Stimulated activated CD8-positive, alpha-beta memory T cell treated with anti-CD3 and anti-CD28 coated beads, Interleukin-4, amount 100 ng/mL, for 24 hours (primary cell): Measurements from ENCODE around the gene WDR86.

Experiments
- DNase-seq: peaks from one replicate; pipeline ENCODE4 v3.0.0-alpha.2; 2020; ENCODE audit warnings: low read depth

Gene WDR86

DNA sequence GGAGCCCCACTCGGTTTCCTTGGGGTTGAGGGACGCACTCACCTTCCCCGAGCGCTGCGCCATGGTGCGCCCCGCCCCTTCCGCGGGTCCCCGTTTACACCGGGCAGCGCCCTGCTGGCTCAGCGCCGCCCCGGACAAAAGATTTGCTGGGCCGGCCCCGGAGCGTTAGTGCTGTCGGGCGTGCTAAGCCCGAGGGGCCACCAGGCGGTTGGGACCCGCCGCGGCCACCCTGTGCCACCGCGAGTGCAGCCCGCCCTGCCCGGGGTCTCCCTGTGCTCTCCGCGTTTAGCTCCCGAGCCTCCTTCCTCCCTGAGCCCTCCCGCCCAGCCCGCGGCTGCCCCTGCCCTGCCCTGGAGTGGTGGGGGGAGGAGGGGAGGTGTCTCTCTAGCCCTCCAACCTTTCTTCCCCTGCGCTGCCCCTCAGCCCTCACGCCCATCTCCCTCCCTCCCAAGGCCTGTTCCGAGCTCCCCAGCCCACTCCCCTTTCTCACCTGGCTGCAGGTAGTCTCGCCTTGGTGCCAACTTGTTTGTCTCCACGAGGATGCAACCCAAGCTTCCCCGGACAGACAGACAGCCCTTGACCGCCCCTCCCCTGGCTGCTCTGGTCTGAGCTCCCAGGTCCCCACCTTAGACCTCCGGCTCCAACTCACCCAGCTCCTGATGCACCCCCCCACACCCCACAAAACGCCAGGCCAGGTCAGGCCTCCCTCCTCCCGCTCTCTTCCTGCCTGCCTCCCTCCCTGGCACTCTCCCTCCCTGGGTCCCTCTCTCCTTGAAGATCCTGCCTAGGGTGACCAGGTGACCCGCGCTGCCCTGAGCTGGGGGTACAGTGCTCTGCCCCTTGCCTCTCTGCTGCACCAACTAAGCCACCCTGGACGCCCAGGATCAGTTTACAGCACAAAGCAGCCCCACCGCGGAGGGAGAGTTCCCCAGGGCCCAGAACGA is 30.3 kb upstream of the WDR86 start, which contains the start of gene CRYGN:
TSS of gene CRYGN (minus strand) at position 287 of the 944 bp plus-strand sequence. CDS start at position 63, 224 bp downstream.
- no peak for DNase-seq

DNA sequence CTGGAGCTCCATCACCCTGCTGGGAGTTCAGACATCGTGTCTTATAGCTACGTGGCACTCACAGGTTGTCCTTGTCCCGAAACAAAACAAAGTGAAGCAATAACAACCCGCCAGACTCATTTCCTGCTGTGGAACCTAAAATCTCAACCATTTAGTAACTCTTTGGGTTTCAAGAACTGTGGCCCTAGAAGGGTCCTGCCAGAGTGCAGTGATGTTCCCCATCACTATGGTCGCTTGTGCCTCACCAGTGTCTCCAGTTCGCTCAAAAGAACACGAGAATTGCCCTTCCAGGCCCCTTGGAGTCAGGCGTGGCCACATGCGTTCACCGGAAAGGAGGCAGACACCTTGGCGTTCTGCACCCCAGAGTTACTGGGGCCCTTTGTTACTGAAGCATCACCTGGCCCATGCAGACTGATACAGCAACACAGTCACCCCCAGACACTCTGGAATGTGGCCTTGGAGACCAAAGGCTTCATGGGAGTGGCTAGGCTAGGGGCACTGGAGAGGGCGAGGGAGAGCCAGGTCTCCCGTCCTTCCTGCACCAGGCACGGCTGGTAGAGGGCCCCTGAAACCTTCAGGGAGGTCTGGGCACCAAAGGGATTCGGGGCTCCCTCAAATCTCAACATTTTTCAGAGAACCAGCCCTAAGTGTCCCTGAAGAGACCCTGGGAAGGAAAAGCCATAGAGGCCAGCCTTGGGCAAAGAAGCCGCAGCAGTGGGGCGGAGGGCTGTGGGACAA is 29.2 kb upstream of the WDR86 start:
- DNase-seq = no peak

DNA sequence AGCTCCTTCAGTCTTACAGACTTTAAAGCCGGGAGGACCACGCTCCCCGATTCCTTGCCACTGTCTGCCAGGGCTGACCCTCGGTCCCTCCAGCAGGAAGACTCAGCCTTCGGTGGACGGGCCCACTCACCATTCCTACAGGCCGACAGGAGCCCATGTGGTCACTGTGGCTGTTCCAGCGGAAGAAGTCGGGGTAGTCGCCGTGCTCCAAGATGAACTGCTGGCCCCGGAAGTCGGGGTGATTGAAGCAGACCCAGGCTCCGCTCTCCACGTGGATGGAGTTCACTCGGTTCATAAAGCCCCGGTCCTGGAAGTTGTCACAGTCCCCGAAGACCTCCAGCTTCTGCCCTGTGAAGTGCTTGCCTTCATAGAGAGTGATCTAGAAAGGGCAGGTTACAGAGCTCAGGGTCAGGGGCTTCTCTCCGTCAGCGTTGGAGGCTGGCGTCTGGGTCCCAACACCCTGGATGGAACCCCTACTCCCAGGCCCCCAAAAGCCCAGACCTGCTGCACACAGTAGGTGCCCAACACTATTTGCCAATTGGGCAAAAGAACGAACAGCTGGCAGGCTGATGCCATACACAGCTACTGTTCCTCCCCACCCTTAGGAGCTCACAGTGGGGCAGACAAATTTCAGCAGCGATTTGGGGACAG is 28.2 kb upstream of the WDR86 start:
- no peak for DNase-seq

DNA sequence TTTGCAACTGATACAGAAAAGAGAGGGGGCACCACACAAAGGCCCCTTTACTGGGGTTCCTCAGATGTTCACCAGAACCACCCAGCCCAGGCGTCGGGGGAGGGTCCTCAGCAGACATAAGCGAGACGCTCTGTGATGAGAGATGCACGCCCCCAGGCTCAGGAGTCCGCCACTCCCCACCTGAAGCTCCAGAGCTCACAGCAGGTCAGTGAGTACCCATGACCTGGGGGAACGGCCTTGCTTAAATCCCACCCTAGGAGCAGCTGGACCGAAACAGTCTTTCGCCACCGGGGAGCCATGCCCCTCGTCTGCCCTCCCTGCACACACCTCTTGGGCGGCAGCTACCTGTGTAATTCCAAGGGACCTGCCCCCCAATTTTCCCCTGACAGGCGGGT is 27.3 kb upstream of the WDR86 start:
- DNase-seq = no peak

DNA sequence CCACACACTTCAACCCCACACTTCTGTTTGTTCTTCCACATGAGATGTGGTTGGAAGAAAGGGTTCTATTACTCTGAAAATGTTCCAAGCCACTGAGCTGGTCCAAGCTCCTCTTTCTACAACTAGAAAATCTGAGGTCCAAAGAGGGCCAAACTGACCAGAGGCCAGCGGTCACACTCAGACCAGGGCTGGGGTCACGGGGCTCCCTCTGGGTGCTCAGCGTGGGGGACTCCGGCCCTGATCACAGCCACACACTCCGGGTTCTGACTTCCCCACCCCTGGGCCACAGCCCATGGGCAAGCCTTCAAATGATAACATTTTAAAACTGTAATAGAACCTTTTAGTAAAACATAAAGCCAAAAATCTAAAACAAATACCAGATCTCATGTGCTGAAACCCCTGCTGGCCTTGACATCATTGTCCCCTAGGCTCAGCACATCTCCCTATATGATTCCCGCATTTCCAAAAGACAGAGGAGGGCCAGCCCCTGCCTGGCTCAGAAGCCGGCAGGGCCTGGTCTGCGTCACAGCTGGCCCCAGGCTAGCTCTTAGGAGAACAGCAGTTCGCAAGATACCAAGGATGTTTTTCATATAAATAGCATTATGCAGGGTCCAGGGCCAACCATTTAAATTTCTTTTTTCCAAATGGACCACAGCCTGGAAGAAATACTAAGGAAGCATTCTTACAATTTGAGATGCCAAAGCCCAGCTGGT is 26.8 kb upstream of the WDR86 start:
- DNase-seq = no peak

DNA sequence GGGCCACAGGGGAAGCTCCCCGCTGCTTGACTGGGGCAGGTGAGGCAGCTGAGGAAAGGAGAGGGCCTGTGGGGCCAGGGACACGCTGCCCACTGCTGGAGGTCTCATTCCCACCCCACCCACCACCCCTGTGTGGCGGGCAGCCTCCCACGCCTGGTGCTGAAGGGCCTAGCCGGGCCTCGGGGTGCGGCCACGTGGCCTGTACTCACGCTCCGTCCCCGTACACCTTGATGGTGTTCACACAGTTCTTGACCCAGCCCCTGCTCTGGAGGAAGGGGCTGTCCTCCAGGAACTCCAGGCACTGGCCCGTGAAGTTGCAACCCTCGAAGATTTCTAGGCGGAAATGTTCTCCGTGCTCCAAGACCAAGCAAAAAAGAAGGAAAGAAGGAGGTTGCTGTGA is 26.1 kb upstream of the WDR86 start:
- no peak for DNase-seq

DNA sequence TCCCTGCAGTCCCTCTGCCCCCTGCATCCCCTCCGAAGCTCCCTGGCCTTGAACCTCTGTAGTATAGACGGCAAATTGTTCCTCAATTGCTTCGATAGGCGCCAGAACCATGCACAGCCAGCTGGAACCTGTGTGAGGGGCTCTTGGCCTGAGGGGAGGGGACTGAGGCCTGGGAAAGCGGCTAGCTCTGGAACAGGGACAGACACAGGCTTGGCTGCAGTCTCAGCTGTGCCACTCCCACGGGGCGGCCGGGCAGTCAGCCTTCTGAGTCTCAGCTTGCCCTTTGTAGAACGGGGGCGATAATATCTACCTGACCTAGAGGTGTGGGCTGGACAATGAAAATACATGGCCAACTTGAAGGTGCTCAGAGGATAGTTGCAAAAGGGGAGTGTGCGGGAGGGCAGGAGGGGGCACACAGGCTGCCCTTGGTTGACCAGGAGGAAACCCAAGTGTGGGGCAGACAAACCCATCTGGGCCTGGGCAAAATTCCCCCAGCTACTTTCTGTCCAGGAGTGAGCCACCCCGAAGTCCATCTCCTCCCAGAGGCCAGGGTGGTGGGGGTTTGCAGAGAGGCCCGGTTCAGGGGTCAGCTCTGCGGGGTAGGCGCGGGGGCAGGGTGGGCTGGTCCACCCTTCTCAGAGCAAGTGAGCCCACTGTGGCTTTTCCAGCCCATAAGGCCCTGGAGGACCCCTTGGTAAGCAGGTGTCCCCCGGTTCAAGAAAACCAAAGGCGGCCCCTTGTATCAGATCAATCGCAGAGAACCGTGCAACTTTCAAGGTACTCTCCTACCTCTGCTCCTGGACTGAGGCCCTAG is 25.5 kb upstream of the WDR86 start:
- no peak for DNase-seq

DNA sequence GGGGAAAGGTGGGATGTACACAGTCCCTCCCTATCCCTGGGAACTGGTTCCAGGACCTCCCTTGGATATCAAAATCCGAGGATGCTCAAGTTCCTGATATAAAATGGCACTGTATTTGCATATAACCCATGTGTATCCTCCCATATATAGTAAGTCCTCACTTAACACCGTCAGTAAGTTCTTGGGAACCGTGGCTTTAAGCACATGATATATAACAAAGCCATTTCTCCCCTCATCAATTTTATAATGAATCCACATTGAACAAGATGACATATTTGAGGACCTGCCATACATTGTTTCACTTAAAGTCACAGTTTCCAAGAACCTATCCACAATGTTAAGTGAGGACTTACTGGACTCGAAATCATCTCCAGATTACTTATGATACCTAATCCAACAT is 24.7 kb upstream of the WDR86 start:
- no peak for DNase-seq

DNA sequence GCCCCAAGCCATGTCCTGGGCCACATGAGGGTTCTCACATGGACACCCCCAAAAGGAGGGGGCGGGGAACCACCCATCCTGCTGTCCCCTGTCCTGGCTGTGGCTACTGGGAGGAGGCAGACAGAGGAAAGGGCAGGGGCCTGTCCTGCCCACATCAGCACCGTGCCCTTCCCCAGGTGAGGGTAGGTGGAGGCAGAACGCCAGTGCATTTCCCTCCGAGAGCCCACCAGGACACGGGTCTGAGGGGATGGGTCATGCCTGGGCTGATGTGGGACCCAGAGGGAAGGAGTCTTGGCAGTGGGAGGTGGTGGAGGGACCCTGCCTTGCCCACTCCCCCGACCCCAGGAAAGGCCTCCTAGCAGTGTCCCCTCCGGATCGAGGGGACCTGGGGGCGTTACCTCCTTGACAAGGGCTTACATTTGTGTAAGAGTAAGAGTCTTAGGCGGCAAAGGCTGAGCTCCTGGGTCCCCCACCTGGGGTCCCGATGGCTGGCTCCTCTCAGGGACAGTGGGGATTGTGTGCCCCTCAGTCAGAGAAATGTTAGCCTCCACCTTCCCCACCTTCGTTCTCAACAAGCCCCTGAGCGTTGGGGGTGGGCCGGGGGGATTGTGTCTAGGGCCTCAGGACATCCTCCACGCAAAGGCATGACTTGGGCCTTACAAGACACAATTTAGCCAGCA is 24.0 kb upstream of the WDR86 start:
- no peak for DNase-seq

DNA sequence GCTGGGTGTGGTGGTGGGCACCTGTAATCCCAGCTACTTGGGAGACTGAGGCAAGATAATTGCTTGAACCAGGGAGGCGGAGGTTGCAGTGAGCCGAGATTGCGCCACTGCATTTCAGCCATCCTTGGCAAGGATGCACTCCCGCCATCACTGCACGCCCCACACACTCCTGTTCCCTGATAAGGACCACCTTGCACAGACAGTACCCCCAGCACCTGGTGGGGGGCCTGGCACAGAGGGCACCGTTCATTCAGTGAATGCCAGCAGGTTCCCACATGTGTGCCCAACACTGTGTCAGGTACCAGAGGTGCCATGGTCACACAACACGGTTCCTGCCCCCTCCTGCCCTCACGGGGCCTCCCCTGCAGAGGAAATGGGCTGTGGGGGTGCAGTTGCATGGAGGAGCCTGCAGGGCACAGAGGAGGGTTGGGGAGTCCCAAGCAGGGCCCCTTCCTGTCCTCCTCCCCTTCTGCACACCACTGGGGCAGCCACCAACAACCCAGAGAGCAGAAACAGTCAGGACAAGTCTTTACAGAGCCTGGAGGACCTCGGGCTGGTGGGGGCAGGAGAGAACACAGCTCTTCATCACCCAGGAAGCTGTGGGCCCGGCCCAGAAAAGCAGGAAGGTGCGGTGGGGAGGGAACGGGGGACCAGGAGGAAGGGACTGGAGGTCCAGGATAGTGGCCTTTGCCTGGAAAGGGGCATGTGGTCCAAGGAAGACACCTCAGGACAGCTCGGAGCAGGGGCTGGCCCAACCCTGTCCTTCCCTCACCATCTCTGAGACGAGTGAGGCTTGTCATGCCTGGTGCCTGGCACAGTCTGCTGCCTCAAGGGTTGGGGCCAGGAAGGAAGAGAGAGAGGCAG is 23.1 kb upstream of the WDR86 start:
- no peak for DNase-seq

DNA sequence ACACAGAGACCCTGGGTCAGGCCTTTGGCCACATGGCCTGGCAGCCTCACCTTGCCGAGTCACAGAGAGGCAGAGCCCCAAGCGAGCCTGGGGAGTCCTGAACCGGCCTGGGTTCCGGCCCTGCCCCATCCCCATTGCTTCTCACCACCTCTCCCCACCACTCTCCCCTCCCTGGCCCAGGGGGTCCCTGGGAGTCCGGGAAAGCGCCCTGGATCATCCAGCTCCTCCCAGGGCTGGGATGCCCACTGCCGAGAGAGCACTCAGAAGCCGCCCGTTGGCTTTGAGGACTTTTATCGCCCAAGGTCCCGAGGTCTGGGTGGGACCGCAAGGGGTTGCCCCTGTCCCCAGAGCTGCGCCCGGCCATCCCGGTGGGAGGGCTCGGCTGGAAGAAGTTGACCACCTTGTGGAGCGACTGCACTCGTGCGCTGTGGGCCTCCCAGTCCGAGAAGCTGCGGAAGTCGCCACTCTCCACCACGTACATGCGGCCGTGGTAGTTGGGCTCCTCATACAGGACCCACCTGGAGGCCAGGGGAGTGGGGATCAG is 22.0 kb upstream of the WDR86 start:
- no peak for DNase-seq

DNA sequence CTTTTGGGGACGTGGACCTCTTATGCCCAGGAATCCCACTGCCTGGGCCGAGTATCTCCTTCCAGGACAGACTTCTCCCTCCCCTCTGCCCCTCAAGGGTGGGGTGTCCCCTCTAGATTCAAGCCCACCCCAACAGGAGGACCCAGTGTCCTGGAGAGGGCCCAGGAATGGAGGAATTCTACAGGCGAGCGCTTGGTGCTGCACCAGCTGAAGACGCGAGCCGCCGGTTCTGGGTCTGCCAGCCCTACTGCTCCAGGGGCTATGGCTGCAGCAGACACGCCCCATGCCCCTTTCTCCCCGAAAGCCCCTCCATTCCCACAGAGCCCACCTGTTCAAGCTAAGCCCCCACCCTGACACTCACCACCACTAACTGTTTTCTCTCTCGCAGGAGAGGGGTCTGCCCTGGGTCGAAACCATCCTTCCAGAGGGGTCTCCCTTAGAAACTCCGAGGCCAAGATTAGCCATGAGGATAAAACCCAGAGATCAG is 21.5 kb upstream of the WDR86 start:
- no peak for DNase-seq

DNA sequence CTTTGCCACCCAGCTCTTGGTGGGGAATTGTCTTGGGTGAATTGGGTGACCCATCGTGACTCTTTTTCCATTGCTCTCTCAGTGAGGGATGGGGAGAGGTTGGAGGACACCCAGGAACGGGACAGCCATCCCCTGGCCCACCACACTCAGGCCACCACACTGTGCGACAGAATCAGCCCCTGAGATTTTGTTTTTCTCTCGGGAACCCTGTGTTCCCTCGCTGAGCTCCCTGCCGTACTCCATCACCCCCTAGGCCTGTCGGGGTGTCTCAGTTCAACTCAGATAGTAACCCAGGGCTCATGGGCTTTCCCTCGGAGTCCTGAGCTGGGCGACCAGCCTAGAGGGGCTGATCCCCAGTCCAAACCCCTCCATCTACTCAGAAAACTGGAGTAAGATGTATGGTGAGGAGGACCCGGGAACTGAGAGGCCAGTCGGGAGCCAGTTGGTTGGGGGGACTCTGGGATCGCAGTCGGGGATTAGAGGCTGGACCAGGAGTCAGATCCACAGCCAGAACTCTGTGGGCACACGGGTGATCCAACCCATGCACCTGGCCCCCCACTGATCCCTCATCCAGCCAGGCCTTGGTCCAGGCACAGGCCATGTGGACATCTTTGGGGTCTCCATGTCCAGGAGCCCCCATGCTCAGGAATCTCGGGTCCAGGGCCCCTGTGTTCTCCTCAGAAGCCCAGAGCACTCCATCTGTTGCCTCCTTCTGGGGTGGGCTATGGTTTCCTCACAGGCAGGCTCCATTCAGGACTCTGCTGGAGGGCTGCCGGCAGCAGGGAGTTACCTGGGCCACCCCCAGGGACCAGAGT is 20.8 kb upstream of the WDR86 start:
- DNase-seq = no peak

DNA sequence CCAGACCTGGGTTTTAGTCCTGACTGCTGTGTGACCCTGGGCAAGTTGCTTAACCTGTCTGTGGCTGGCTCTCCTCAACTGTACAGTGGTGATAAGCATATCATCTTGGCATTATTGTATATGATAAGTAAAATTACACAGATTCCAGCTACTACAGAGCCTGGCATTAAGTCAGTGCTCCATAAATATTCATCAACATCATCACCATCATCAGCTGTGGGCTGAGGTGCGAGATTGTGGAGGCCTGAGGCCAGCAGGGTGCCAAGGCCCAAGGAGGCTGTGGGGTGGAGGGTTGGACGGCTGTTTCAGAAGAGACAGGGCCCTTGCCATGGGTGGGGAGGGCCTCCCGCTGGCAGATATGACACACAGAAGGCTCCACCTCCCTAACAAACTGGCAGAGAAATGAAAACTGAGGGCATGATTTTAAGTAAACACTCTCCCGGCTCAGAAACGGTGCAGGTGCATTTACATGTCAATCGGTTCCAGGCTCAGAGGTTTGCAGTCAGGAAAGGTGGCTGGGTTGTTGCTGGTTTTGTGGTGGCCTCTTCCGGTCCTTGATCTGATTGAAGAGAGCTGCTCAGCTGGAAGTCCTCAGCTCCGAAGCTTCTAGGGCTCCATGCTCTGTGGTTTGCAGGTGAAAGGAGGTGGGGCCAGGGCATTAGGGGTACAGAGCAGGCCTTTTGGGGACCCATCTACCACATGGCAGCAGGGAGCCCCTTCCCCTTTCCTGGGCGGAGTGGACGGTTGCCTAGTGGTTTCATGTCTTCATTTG is 19.9 kb upstream of the WDR86 start:
- DNase-seq = no peak

DNA sequence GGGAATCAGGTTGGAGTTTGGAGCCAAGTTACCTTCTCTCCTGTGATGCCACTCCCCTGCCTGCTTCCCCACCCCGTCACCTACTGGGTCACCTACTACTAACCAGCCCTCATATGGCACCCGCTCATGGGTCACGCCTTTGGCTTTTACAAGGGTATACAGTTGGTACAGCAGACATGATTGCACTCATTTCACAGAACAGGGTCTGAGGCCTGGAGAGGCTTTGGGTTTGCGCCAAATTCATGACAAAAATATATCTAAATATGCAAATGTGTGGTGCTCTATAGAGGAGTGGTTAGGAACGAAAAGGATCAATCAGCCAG is 19.4 kb upstream of the WDR86 start:
- DNase-seq = no peak

DNA sequence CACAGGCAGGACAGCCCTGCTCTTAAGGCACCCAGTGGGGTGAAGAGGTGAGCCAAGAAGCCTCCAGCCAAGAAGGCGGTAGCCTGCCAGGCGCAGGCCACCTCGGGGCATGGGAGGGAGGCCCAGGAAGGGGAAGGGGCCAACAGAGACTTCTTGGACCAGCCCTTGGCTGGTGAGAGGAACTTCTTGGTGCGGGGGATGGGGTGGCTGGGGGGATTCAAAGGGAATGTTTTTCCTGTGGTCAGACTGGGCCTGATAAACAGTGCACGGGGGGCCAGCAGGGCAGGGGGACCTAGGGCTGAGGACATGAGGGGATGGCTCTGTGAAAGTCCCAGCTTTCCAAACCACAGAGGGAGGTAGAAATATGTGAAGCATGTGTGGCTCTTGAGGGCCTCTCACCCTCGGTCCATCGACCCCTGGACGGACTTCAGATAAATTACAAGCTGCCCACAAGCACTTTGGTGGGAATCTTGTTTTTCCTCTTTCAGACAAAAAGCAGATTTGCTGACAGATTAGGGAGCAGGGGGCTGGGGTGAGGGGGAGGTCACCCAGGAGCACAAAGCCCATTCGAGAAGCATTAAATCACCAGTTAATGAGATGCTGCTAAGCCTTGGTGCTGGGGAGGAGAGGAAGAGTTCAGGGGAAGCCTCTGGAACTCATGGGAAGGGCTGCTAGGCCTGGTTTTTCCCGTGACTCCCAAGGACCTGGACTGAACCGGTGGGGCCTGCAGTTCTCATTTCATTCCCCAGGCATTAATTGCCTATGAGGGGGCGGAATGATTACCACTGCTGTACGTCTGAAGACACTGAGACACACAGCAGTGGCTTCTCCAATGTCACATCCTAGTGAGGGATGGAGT is 18.8 kb upstream of the WDR86 start:
- DNase-seq = no peak
